ENCODE data around the gene OR3A1. TPM values are rescaled to one million over a fixed set of nuclear protein-coding genes. Genes with fewer than 3 reads are reported as not detected.
"Not testable (repeated sequence)": the region's sequence is repeated elsewhere in the genome, so short reads cannot be mapped to it uniquely, and the experiment has no call there.

OR3A1 gene, protein sequence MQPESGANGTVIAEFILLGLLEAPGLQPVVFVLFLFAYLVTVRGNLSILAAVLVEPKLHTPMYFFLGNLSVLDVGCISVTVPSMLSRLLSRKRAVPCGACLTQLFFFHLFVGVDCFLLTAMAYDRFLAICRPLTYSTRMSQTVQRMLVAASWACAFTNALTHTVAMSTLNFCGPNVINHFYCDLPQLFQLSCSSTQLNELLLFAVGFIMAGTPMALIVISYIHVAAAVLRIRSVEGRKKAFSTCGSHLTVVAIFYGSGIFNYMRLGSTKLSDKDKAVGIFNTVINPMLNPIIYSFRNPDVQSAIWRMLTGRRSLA
- total RNA-seq (2021), result not detected in 2 replicates
- not detected for Bru-seq, nascent RNA
- BruChase-seq, experiment 1, labeled RNA remaining after a 2-hour chase, result not detected
- BruChase-seq, experiment 2, labeled RNA remaining after a 6-hour chase, result not detected
- long read RNA-seq, result 0 reads

DNA sequence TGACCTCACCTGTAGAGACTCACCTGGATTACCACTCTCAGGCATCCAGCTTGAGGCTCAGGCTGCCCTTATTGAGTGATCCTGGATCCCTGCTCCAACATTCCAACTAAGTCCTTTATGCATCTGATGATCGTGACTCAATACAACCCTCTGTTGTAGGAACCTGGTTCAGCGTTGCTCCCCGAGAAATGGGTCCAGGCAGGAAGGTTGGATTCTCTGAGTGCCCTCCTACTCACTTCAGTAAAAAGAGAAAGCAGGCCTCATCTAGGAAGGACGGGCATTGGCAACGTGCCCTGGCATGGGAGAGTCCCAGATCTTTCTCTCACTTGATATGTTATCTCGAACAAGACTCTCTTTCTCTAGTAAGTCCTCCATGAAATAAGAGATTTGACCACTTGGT is at the start of gene OR3A1:
Gene OR3A1, minus strand, starts transcription at position 101 of the 400 bp plus-strand sequence. CDS start 5,778 bp downstream, outside the sequence.
- no peaks in the 10 kb centered on the region for H4K20me1 ChIP-seq (ENCODE audit: insufficient read depth)
- no peak within 1 kb of the TSS for H3K27ac ChIP-seq
- no peak within 1 kb of the TSS for H3K4me2 ChIP-seq
- no TSS peak for BruUV-seq (replicated peaks)
- DNase-seq, result no peak
- H3K4me3 ChIP-seq, result no peak within 1 kb of the TSS
- H3K4me1 ChIP-seq (replicated peaks; ENCODE audit: insufficient read depth), result no peaks in the 10 kb centered on the region
- H3K27me3 ChIP-seq (ENCODE audit: insufficient read depth, low read depth), result peaks cover 36% of the 10 kb centered on the region
- POLR2A ChIA-PET (ENCODE audit: unreplicated experiment), result no interaction called here
- intact Hi-C loops (cut with micrococcal nuclease; ENCODE audit: unreplicated experiment), result no loop called here
- H2AFZ ChIP-seq, result no peak within 1 kb of the TSS
- no peaks in the 10 kb centered on the region for H3K9me2 ChIP-seq (ENCODE audit: insufficient read depth)
- H3K79me2 ChIP-seq (ENCODE audit: low read depth), result no peaks in the 10 kb centered on the region
- no peaks in the 10 kb centered on the region for H3K36me3 ChIP-seq (ENCODE audit: low read depth)
- CTCF ChIA-PET, result no interaction called here
- H3F3A ChIP-seq (ENCODE audit: insufficient read depth, low read depth), result no peaks in the 10 kb centered on the region
- TF ChIP-seq, protein P1, sequence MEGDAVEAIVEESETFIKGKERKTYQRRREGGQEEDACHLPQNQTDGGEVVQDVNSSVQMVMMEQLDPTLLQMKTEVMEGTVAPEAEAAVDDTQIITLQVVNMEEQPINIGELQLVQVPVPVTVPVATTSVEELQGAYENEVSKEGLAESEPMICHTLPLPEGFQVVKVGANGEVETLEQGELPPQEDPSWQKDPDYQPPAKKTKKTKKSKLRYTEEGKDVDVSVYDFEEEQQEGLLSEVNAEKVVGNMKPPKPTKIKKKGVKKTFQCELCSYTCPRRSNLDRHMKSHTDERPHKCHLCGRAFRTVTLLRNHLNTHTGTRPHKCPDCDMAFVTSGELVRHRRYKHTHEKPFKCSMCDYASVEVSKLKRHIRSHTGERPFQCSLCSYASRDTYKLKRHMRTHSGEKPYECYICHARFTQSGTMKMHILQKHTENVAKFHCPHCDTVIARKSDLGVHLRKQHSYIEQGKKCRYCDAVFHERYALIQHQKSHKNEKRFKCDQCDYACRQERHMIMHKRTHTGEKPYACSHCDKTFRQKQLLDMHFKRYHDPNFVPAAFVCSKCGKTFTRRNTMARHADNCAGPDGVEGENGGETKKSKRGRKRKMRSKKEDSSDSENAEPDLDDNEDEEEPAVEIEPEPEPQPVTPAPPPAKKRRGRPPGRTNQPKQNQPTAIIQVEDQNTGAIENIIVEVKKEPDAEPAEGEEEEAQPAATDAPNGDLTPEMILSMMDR (conservative IDR thresholded peaks at IDR 0.05), result no peak
- TF ChIP-seq EZH2 (IDR thresholded peaks at IDR 0.05; ENCODE audit: low read depth), result no peak
- no peaks in the 10 kb centered on the region for H3K9me3 ChIP-seq (ENCODE audit: insufficient read depth, low read depth)

DNA sequence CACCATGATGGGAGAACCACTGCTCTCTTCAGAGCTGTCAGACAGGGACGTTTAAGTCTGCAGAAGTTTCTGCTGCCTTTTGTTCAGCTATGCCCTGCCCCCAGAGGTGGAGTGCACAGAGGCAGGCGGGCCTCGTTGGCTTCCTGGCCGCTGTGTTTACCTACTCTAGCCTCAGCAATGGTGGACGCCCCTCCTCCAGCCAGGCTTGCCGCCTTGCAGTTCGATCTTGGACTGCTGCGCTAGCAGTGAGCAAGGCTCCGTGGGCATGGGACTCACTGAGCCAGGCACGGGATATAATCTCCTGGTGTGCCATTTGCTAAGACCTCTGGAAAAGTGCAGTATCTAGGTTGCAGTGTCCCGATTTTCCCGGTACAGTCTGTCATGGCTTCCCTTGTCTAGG is 44.6 kb upstream of the OR3A1 start:
- H3K4me2 ChIP-seq; H3K9me3 ChIP-seq (ENCODE audit: insufficient read depth, low read depth); POLR2A ChIA-PET (ENCODE audit: unreplicated experiment); H3K79me2 ChIP-seq (ENCODE audit: low read depth); H3K9me2 ChIP-seq (ENCODE audit: insufficient read depth); intact Hi-C loops (cut with micrococcal nuclease; ENCODE audit: unreplicated experiment); DNase-seq; H4K20me1 ChIP-seq (ENCODE audit: insufficient read depth); CTCF ChIA-PET; H3F3A ChIP-seq (ENCODE audit: insufficient read depth, low read depth); BruUV-seq (replicated peaks); H3K4me3 ChIP-seq; H3K36me3 ChIP-seq (ENCODE audit: low read depth); H3K27ac ChIP-seq; H3K4me1 ChIP-seq (replicated peaks; ENCODE audit: insufficient read depth); H2AFZ ChIP-seq: not testable (repeated sequence)
- peaks cover 27% of the 10 kb centered on the region for H3K27me3 ChIP-seq (ENCODE audit: insufficient read depth, low read depth)

DNA sequence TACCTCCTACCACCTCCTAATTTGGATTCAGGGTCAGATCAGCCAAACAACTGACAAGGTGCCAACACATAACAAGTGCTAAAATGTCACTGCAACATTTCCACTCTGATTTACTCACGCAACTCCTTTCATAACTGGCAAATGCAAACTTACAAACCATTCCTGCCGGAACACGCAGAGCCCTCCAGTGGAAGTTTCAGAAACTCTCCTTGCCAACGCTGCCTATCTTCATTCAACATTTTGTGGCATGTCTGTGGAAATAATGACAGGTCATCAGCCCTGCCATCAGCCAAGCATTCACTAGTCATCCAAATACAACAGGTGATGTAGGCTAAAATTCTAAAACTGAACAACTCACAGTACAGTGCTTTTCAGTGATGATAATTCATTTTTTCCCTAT is 37.7 kb upstream of the OR3A1 start:
- Histone ChIP-seq H3K27ac (no peak overlapping the region), H3K9me3 (ENCODE audit: insufficient read depth, low read depth) (no peaks in the 10 kb centered on the region), H4K20me1 (ENCODE audit: insufficient read depth) (no peaks in the 10 kb centered on the region), H3F3A (ENCODE audit: insufficient read depth, low read depth) (no peaks in the 10 kb centered on the region), H3K4me3 (no peak overlapping the region), H3K4me1 (replicated peaks; ENCODE audit: insufficient read depth) (no peaks in the 10 kb centered on the region), H3K4me2 (no peak overlapping the region), H3K27me3 (ENCODE audit: insufficient read depth, low read depth) (peaks cover 21% of the 10 kb centered on the region), H3K36me3 (ENCODE audit: low read depth) (no peaks in the 10 kb centered on the region), H2AFZ (no peak overlapping the region), H3K79me2 (ENCODE audit: low read depth) (no peaks in the 10 kb centered on the region), H3K9me2 (ENCODE audit: insufficient read depth) (no peaks in the 10 kb centered on the region; the same call in 1 of the 2 replicates)
- TF ChIP-seq, protein P1 (conservative IDR thresholded peaks at IDR 0.05), result peak; percentile 32; the same call in 1 of the 2 replicates
- TF ChIP-seq EZH2 (IDR thresholded peaks at IDR 0.05; ENCODE audit: low read depth), result no peak
- ChIA-PET CTCF (no interaction called here), POLR2A (ENCODE audit: unreplicated experiment) (no interaction called here)
- no TSS peak for BruUV-seq (replicated peaks)
- DNase-seq, result no peak
- intact Hi-C loops (cut with micrococcal nuclease; ENCODE audit: unreplicated experiment), result no loop called here
